SK-N-SH (cell line): ENCODE results near the gene TUT4. TPM values are rescaled to one million over a fixed set of nuclear protein-coding genes. Genes with fewer than 3 reads are reported as not detected.

Source experiments
- CTCF ChIA-PET: fragments of 300-600, 350-600 bp; formaldehyde crosslinking; extraction: SDS; loops from one replicate; lab custom pipeline; 2021; lab: Yijun Ruan, JAX
- POLR2A ChIA-PET: fragments of 350-600 bp; sonication (Branson Sonifier 250); formaldehyde crosslinking; extraction: SDS; loops from one replicate; lab custom pipeline; 2020; ENCODE audit warnings: antibody characterized with exemption, inconsistent platforms; lab: Yijun Ruan, JAX
- DNase-seq: peaks from one replicate; pipeline ENCODE4 v3.0.0; 2012
- H2AFZ ChIP-seq: fragments of 200-600 bp; sonication (generic); 2 replicates; pipeline ENCODE4 v1.8.1; 2016; ENCODE audit warnings: antibody characterized with exemption, mild to moderate bottlenecking, low read depth
- H3F3A ChIP-seq: fragments of 200-600 bp; sonication (generic); replicated peaks from 2 replicates; pipeline ENCODE3; 2016; ENCODE audit warnings: antibody characterized with exemption, mild to moderate bottlenecking; ENCODE audit not compliant: insufficient read depth
- H3K27ac ChIP-seq, 2 experiments: fragments of 200-500 bp in 1 of 2; fragments of 200-600 bp in 1 of 2; sonication (Bioruptor generic) in 1 of 2; sonication (generic), shearing (Covaris generic) in 1 of 2; 2 replicates each; pipeline versions ENCODE4 v1.5.1 to v1.6.1; 2014 to 2016; ENCODE audit warnings: low read depth in 2 of 2, inconsistent platforms in 1 of 2, low read length in 1 of 2, mild to moderate bottlenecking in 1 of 2, mixed read lengths in 1 of 2
- H3K27me3 ChIP-seq: fragments of 200-600 bp; sonication (generic), shearing (Covaris generic); 2 replicates; pipeline ENCODE4 v1.6.1; 2016; ENCODE audit warnings: mixed run types; ENCODE audit not compliant: insufficient read depth
- H3K36me3 ChIP-seq, 2 experiments: fragments of 200-500 bp in 1 of 2; fragments of 200-600 bp in 1 of 2; sonication (Bioruptor generic) in 1 of 2; sonication (generic) in 1 of 2; replicated peaks in 1 of 2; 2 replicates each; pipeline versions ENCODE3 to v1.5.1; 2014 to 2016; ENCODE audit warnings: low read length in 1 of 2, mild to moderate bottlenecking in 1 of 2; ENCODE audit not compliant: insufficient read depth in 2 of 2, control insufficient read depth in 1 of 2
- H3K4me1 ChIP-seq, 2 experiments: fragments of 200-500 bp in 1 of 2; fragments of 200-600 bp in 1 of 2; sonication (Bioruptor generic) in 1 of 2; sonication (generic), shearing (Covaris generic) in 1 of 2; 2 replicates each; pipeline versions ENCODE4 v1.5.1 to v1.6.1; 2014 to 2016; ENCODE audit warnings: low read depth in 1 of 2, low read length in 1 of 2, mixed run types in 1 of 2; ENCODE audit not compliant: insufficient read depth in 2 of 2, control insufficient read depth in 1 of 2
- H3K4me2 ChIP-seq: fragments of 200-600 bp; sonication (generic), shearing (Covaris generic); 2 replicates; pipeline ENCODE4 v1.6.1; 2017; ENCODE audit warnings: mixed run types
- H3K4me3 ChIP-seq, 2 experiments: fragments of 200-500 bp in 1 of 2; fragments of 200-600 bp in 1 of 2; sonication (Bioruptor generic) in 1 of 2; sonication (generic), shearing (Covaris generic) in 1 of 2; 2 replicates each; pipeline versions ENCODE4 v1.5.1 to v1.8.1; 2014 to 2016; ENCODE audit warnings: low read depth in 2 of 2, inconsistent platforms in 1 of 2, low read length in 1 of 2, mild to moderate bottlenecking in 1 of 2, mixed read lengths in 1 of 2, moderate library complexity in 1 of 2
- H3K79me2 ChIP-seq: fragments of 200-600 bp; sonication (generic); 2 replicates; pipeline ENCODE4 v1.8.1; 2017; ENCODE audit warnings: mild to moderate bottlenecking; ENCODE audit not compliant: insufficient read depth
- H3K9ac ChIP-seq: fragments of 200-600 bp; sonication (generic); 2 replicates; pipeline ENCODE4 v1.6.1; 2017; ENCODE audit warnings: mixed run types
- H3K9me2 ChIP-seq: fragments of 200-600 bp; sonication (generic); 2 replicates; pipeline ENCODE4 v1.6.1; 2017; ENCODE audit warnings: mixed run types
- H3K9me3 ChIP-seq: fragments of 200-600 bp; sonication (generic); 2 replicates; pipeline ENCODE4 v1.6.1; 2017; ENCODE audit warnings: mixed run types, mild to moderate bottlenecking, moderate library complexity
- H4K20me1 ChIP-seq: fragments of 200-600 bp; sonication (generic); 2 replicates; pipeline ENCODE4 v1.6.1; 2017; ENCODE audit warnings: mild to moderate bottlenecking, mixed run types; ENCODE audit not compliant: insufficient read depth
- ELF1 ChIP-seq: IDR thresholded peaks from 2 replicates; pipeline ENCODE4 v1.4.0; 2012
- FOSL2 ChIP-seq: IDR thresholded peaks from 2 replicates; pipeline ENCODE4 v1.4.0; 2012; ENCODE audit warnings: low read depth, mild to moderate bottlenecking, moderate library complexity, borderline replicate concordance
- FOXM1 ChIP-seq: IDR thresholded peaks from 2 replicates; pipeline ENCODE4 v1.4.0; 2012; ENCODE audit warnings: low read depth, mild to moderate bottlenecking
- JUND ChIP-seq: IDR thresholded peaks from 2 replicates; pipeline ENCODE4 v1.4.0; 2012
- PBX3 ChIP-seq: IDR thresholded peaks from 2 replicates; pipeline ENCODE4; 2012
- RAD21 ChIP-seq: IDR thresholded peaks from 2 replicates; pipeline ENCODE4 v1.6.1; 2012; ENCODE audit warnings: mild to moderate bottlenecking, low read length
- RCOR1 ChIP-seq: fragments of 150-350 bp; IDR thresholded peaks from 2 replicates; pipeline ENCODE4 v1.6.1; 2017; ENCODE audit warnings: antibody characterized with exemption, low read length
- REST ChIP-seq: IDR thresholded peaks from 2 replicates; pipeline ENCODE4 v1.6.1; 2012; ENCODE audit warnings: mild to moderate bottlenecking, low read depth, low read length, moderate library complexity
- RFX5 ChIP-seq: IDR thresholded peaks from 2 replicates; pipeline ENCODE4 v1.6.1; 2012; ENCODE audit warnings: mild to moderate bottlenecking, improper control_type of control experiment, low read length
- RXRA ChIP-seq: IDR thresholded peaks from 2 replicates; pipeline ENCODE4 v1.4.0; 2012; ENCODE audit warnings: low read depth, mild to moderate bottlenecking, borderline replicate concordance
- SMC3 ChIP-seq: IDR thresholded peaks from 2 replicates; pipeline ENCODE4 v1.6.1; 2012; ENCODE audit warnings: low read depth, low read length, improper control_type of control experiment
- TAF1 ChIP-seq: IDR thresholded peaks from 2 replicates; pipeline ENCODE4 v1.6.1; 2012; ENCODE audit warnings: low read depth, mild to moderate bottlenecking, low read length, moderate library complexity, borderline replicate concordance
- TCF12 ChIP-seq: IDR thresholded peaks from 2 replicates; pipeline ENCODE4 v1.4.0; 2012
- USF1 ChIP-seq: IDR thresholded peaks from 2 replicates; pipeline ENCODE4 v1.4.0; 2012; ENCODE audit warnings: low read depth, borderline replicate concordance
- USF2 ChIP-seq: fragments of 150-350 bp; IDR thresholded peaks from 2 replicates; pipeline ENCODE4 v1.6.1; 2017; ENCODE audit warnings: antibody characterized with exemption, low read length, low read depth, borderline replicate concordance
- YY1 ChIP-seq: IDR thresholded peaks from 2 replicates; pipeline ENCODE4 v1.4.0; 2012; ENCODE audit warnings: low read depth, mild to moderate bottlenecking
- polyA plus RNA-seq, 3 experiments: library from polyadenylated mRNA; depleted of rRNA; stranded (reverse); fragments of >200 nt; gene quantifications; 2 replicates each; pipeline ENCODE4 v1.2.3, GENCODE V29; 2012

TUT4 gene
- polyA plus RNA-seq, 1 of the 3 experiments (the other 2 are of a cell fraction): 28.3 TPM

- TF ChIP-seq USF1 (no peak), ELF1 (no peak), YY1 (no peak), FOSL2 (no peak)
Measured at GRCh38 chr1:52550447-52550846, 2.4 kb downstream of the TUT4 start (continued).

GRCh38 chr1:52549267-52549666 lies 3.6 kb downstream of the TUT4 start:
- Histone ChIP-seq H3K9me2 (no peaks in the 10 kb centered on the region), H3K9ac (no peak overlapping the region), H3K4me2 (no peak overlapping the region), H3K27ac (no peak overlapping the region), H3K4me1 (peaks cover 0 to 3% of the 10 kb centered on the region in 2 experiments; a peak in 3 of 4 replicates), H3K27me3 (no peaks in the 10 kb centered on the region), H3K79me2 (peaks cover 91% of the 10 kb centered on the region), H3K36me3 (peaks cover 0 to 6% of the 10 kb centered on the region in 2 experiments), H3F3A (peaks cover 18% of the 10 kb centered on the region), H3K4me3 (no peak overlapping the region), H2AFZ (no peak overlapping the region), H3K9me3 (no peaks in the 10 kb centered on the region), H4K20me1 (peaks cover 53% of the 10 kb centered on the region)
- ChIA-PET CTCF (interaction anchor here (0.8 kb wide), 1 partner anchor 513 kb away, joined by 3 read pairs; no protein-coding TSS in a partner anchor), POLR2A (no interaction called here)
- DNase-seq: no peak
- TF ChIP-seq FOXM1 (no peak), PBX3 (no peak), RXRA (no peak), RAD21 (no peak), TAF1 (no peak), SMC3 (no peak), TCF12 (no peak), RFX5 (no peak), USF2 (no peak), JUND (no peak), REST (no peak), RCOR1 (no peak)
